Natural killer cell (primary cell): ENCODE data around the gene CEP164. TPM values are rescaled to one million over a fixed set of nuclear protein-coding genes. Genes with fewer than 3 reads are reported as not detected.

Experiments used
- ATAC-seq, 3 donors: fragments of 150-1000 bp in 2 of 3; fragments of 200-7000 bp in 1 of 3; cut with Tn5 transposase; 1 replicate in 1 of 3; 2 replicates in 2 of 3; pipeline ENCODE4 v1.10.0; 2021; ENCODE audit warnings: mild to moderate bottlenecking in 2 of 3, moderate library complexity in 2 of 3
- DNase-seq, 2 donors: peaks; one replicate each; pipeline versions ENCODE4 v3.0.0 to v3.0.0-alpha.2; 2013 to 2021; ENCODE audit warnings: mixed read lengths in 1 of 2
- H3K27ac ChIP-seq: one replicate; pipeline ENCODE4 v1.5.1; 2013; ENCODE audit warnings: mild to moderate bottlenecking, low read length
- H3K27me3 ChIP-seq: one replicate; pipeline ENCODE4 v1.6.1; 2013; ENCODE audit warnings: low read length; ENCODE audit not compliant: control insufficient read depth, insufficient read depth
- H3K36me3 ChIP-seq: one replicate; pipeline ENCODE4 v1.6.1; 2013; ENCODE audit warnings: low read length; ENCODE audit not compliant: control insufficient read depth, insufficient read depth
- H3K4me1 ChIP-seq: one replicate; pipeline ENCODE4 v1.6.1; 2013; ENCODE audit warnings: low read length; ENCODE audit not compliant: control insufficient read depth, insufficient read depth
- H3K4me3 ChIP-seq: one replicate; pipeline ENCODE4 v1.5.1; 2013; ENCODE audit warnings: low read length
- H3K9me3 ChIP-seq: one replicate; pipeline ENCODE4 v1.6.1; 2013; ENCODE audit warnings: low read length; ENCODE audit not compliant: control insufficient read depth, insufficient read depth
- H3K27ac Mint-ChIP-seq, 2 donors: one replicate each; pipeline ENCODE4 v1.8.0; 2022; ENCODE audit warnings: mild to moderate bottlenecking in 2 of 2, mixed read lengths in 2 of 2, moderate library complexity in 1 of 2
- H3K27me3 Mint-ChIP-seq, 2 donors: one replicate each; pipeline ENCODE4 v1.8.0; 2022; ENCODE audit warnings: low read depth in 2 of 2, mixed read lengths in 2 of 2
- H3K36me3 Mint-ChIP-seq: one replicate; pipeline ENCODE4 v1.8.0; 2022; ENCODE audit warnings: mixed read lengths
- H3K4me1 Mint-ChIP-seq, 2 donors: one replicate each; pipeline ENCODE4 v1.8.0; 2022; ENCODE audit warnings: mixed read lengths in 2 of 2
- H3K4me3 Mint-ChIP-seq: one replicate; pipeline ENCODE4 v1.8.0; 2022; ENCODE audit warnings: mild to moderate bottlenecking, moderate library complexity, mixed read lengths
- H3K9me3 Mint-ChIP-seq, 2 donors: one replicate each; pipeline ENCODE4 v1.8.0; 2022; ENCODE audit warnings: mixed read lengths in 2 of 2
- WGBS: methylation state at CpG from one replicate; pipeline ENCODE4 v1.1.7; 2013; ENCODE audit warnings: missing lambda C conversion rate; ENCODE audit not compliant: insufficient coverage; 5-methylcytosine and 5-hydroxymethylcytosine counted together
- intact Hi-C: fragments of 100-400 bp; cut with micrococcal nuclease; formaldehyde crosslinking; loops from one replicate; pipeline ENCODE4 v1.14.2; 2022
- total RNA-seq, 4 donors: library from RNA; stranded (reverse); fragments of 120-200 nt in 1 of 4; gene quantifications; one replicate each; pipeline versions ENCODE4 v1.2.3 to v1.2.4, GENCODE V29; 2013 to 2022
- TF ChIP-seq, protein P1 (sequence below): fragments of 200-600 bp; IDR thresholded peaks from one replicate; pipeline ENCODE4 v1.8.0; 2022; ENCODE audit warnings: antibody characterized with exemption

CEP164 gene
- total RNA-seq, 3 donors from 2014 or later (not counting 1 experiment from before 2014, with no cell fraction given): 45.6 to 49.9 (median 49.8) TPM

DNA sequence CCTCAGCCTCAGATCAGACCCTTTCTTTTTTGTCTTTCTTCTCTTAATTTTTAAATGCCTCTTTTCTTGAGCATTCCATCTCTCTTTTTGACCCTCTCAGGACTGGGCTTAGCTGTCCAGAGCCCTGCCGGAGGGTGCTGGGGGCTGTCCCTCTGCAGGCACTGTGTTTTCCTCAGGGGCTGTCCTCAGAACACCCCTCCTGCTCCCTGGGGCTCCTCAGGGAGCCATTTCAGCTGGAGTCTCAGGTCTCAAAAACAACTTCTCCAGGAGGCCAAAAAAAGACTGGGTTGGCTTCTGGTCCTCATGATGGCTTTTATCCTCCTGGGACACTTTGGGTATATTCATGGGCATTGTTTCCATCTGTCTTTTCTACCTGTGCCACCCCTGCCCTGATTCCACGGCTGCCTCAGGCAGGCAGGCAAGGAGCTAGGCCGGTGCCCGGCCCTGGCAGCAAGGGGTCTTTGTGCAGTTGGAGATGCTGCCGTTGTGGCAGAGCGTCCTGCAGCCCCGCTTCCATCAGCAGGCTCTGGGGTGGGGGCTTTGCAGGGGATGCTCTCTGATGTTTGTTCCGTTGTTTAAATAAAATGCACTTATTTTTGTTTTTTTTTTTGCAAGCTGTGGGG is 85.1 kb downstream of the CEP164 start:
- H3K36me3 ChIP-seq: peaks cover 17% of the 10 kb centered on the region
- H3K4me1 ChIP-seq: no peaks in the 10 kb centered on the region
- Mint-ChIP-seq H3K27ac (no peak overlapping the region), H3K36me3 (no peaks in the 10 kb centered on the region), H3K4me1 (peaks cover 0 to 5% of the 10 kb centered on the region in 2 donors), H3K9me3 (no peaks in the 10 kb centered on the region), H3K4me3 (no peak overlapping the region), H3K27me3 (peaks cover 0 to 4% of the 10 kb centered on the region in 2 donors)
- WGBS: 92% methylated on average over 7 of the region's 8 CpGs
- H3K27me3 ChIP-seq: no peaks in the 10 kb centered on the region
- ATAC-seq: no peak
- H3K4me3 ChIP-seq: no peak overlapping the region
- intact Hi-C loops: no loop called here
- no peak for DNase-seq
- no peak overlapping the region for H3K27ac ChIP-seq
- H3K9me3 ChIP-seq: no peaks in the 10 kb centered on the region
- TF ChIP-seq, protein P1, sequence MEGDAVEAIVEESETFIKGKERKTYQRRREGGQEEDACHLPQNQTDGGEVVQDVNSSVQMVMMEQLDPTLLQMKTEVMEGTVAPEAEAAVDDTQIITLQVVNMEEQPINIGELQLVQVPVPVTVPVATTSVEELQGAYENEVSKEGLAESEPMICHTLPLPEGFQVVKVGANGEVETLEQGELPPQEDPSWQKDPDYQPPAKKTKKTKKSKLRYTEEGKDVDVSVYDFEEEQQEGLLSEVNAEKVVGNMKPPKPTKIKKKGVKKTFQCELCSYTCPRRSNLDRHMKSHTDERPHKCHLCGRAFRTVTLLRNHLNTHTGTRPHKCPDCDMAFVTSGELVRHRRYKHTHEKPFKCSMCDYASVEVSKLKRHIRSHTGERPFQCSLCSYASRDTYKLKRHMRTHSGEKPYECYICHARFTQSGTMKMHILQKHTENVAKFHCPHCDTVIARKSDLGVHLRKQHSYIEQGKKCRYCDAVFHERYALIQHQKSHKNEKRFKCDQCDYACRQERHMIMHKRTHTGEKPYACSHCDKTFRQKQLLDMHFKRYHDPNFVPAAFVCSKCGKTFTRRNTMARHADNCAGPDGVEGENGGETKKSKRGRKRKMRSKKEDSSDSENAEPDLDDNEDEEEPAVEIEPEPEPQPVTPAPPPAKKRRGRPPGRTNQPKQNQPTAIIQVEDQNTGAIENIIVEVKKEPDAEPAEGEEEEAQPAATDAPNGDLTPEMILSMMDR: no peak

DNA sequence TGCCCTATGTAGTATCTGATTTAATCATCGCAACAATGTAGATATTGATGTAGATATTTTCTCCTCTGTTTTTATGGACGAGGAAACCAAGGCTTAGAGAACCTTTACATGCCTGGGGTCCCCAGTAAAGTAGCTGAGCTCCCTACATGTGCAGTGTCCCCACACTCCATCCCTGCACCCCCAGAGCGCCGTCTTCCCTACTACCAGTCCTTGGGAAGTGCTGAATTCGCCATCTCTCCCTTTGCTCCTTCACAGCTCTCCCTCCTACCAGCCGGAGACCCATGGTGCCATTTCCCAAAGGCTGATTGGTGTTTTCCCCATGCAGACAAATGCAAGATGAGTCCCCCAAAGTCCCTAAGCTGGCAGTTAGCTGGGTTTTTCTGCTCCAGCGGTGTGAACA is 86.0 kb downstream of the CEP164 start:
- Histone ChIP-seq H3K36me3 (peaks cover 9% of the 10 kb centered on the region), H3K4me3 (no peak overlapping the region), H3K27ac (no peak overlapping the region), H3K27me3 (no peaks in the 10 kb centered on the region), H3K9me3 (no peaks in the 10 kb centered on the region), H3K4me1 (no peaks in the 10 kb centered on the region)
- Mint-ChIP-seq H3K27ac (no peak overlapping the region), H3K4me3 (no peak overlapping the region), H3K9me3 (no peaks in the 10 kb centered on the region), H3K27me3 (peaks cover 0 to 4% of the 10 kb centered on the region in 2 donors), H3K36me3 (no peaks in the 10 kb centered on the region), H3K4me1 (peaks cover 0 to 5% of the 10 kb centered on the region in 2 donors)
- intact Hi-C loops: no loop called here
- DNase-seq: no peak
- 97% methylated on average over 7 of the region's 7 CpGs for WGBS
- no peak for ATAC-seq
- TF ChIP-seq, protein P1: no peak

DNA sequence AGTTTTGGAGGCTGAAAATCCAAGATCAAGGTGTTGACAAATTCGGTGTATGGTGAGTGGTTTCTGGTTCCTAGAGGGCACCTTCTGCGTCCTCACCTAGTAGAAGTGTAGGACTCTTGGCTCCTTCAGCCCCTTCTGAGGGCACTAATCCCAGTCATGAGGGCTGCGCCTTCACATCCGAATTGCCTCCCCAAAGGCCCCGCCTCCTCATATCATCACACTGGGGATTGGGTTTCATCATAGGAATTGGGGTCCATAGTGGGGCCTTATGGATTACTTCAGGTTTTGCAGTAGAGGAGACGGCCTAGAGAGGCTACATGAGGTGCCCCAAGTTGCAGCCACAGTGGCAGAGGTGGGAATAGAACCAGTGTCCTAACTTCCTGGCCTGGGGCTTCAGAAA is 87.1 kb downstream of the CEP164 start:
- Histone ChIP-seq H3K4me3 (no peak overlapping the region), H3K9me3 (no peaks in the 10 kb centered on the region), H3K27me3 (no peaks in the 10 kb centered on the region), H3K27ac (no peak overlapping the region), H3K36me3 (peaks cover 5% of the 10 kb centered on the region), H3K4me1 (no peaks in the 10 kb centered on the region)
- 98% methylated on average over 4 of the region's 6 CpGs for whole genome bisulfite sequencing
- intact Hi-C loops: no loop called here
- DNase-seq (no peak), ATAC-seq (no peak)
- Mint-ChIP-seq H3K4me3 (no peak overlapping the region), H3K27me3 (peaks cover 0 to 4% of the 10 kb centered on the region in 2 donors), H3K27ac (no peak overlapping the region), H3K9me3 (no peaks in the 10 kb centered on the region), H3K4me1 (peaks cover 0 to 4% of the 10 kb centered on the region in 2 donors), H3K36me3 (no peaks in the 10 kb centered on the region)
- TF ChIP-seq, protein P1: no peak

DNA sequence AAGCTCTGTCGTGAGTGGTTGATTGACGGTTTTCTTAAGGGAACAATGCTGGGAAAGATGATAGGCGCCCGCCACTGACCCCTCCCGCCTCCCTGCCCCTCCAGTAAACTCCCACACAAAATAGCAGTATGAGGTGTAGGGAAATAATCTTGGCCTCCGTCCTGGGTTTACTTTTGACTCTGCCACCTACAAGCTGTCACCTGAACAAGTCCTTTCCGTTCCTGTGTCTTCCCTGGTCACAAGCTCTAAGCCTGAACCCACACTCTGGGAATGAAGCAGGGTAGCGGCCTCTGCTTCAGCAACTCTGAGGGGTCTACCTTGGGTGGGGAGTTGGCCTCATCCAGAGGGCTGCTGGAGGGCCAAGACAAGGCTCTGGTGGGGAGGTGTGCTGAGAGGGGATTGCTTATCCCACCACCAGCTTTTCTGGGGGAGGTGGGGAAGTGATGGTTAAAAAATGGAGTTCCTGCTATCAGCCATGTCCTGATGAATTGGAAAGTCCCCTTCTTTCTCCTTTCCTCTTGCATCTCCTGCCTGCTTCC is 87.8 kb downstream of the CEP164 start:
- Histone ChIP-seq H3K27me3 (no peaks in the 10 kb centered on the region), H3K4me1 (no peaks in the 10 kb centered on the region), H3K9me3 (no peaks in the 10 kb centered on the region), H3K36me3 (peaks cover 2% of the 10 kb centered on the region), H3K27ac (no peak overlapping the region), H3K4me3 (no peak overlapping the region)
- DNase-seq (no peak), ATAC-seq (no peak)
- H3K4me3 Mint-ChIP-seq: no peak overlapping the region
- TF ChIP-seq, protein P1: no peak
- intact Hi-C loops: no loop called here
- 92% methylated on average over 3 of the region's 8 CpGs for WGBS
- no peak overlapping the region for H3K27ac Mint-ChIP-seq
- H3K9me3 Mint-ChIP-seq: no peaks in the 10 kb centered on the region
- no peaks in the 10 kb centered on the region for H3K4me1 Mint-ChIP-seq
- no peaks in the 10 kb centered on the region for H3K36me3 Mint-ChIP-seq
- H3K27me3 Mint-ChIP-seq: peaks cover 0 to 4% of the 10 kb centered on the region in 2 donors
